ENCODE results near the gene ZNF785. TPM values are rescaled to one million over a fixed set of nuclear protein-coding genes. Genes with fewer than 3 reads are reported as not detected.

The ZNF785 gene
- total and polyA plus RNA-seq, 2 of the 13 experiments (the other 11 are each of a cell fraction or from before 2014, with no cell fraction given) = 0.01 TPM; not detected in 1

GRCh38 chr16:30558789-30559377 is 26.6 kb downstream of the ZNF785 start (continued):
- TF ChIP-seq SNAPC4 (CRISPR knock-in tag; IDR thresholded peaks at IDR 0.05) = no peak; the same call in 1 of the 2 replicates
- no peak for TF ChIP-seq ZNF616 (CRISPR knock-in tag; IDR thresholded peaks at IDR 0.05; ENCODE audit: low read depth)
- no peak for TF ChIP-seq ZNF20 (CRISPR knock-in tag; IDR thresholded peaks at IDR 0.05)
- TF ChIP-seq JDP2 (CRISPR knock-in tag; IDR thresholded peaks at IDR 0.05; ENCODE audit: borderline replicate concordance) = no peak
- TF ChIP-seq E2F2 (CRISPR knock-in tag; IDR thresholded peaks at IDR 0.05; ENCODE audit: borderline replicate concordance) = no peak
- no peak for TF ChIP-seq BCLAF1 (IDR thresholded peaks at IDR 0.05)
- TF ChIP-seq ZNF773 (CRISPR knock-in tag; IDR thresholded peaks at IDR 0.05; ENCODE audit: borderline replicate concordance) = no peak
- no peak for TF ChIP-seq UBTF (CRISPR knock-in tag; IDR thresholded peaks at IDR 0.05)
- TF ChIP-seq REXO4 (CRISPR knock-in tag; IDR thresholded peaks at IDR 0.05; ENCODE audit: borderline replicate concordance) = no peak
- peak; percentile 71; the same call in 1 of the 2 replicates for TF ChIP-seq MZF1 (CRISPR knock-in tag; IDR thresholded peaks at IDR 0.05; ENCODE audit: borderline replicate concordance)
- no peak for TF ChIP-seq ZSCAN12 (CRISPR knock-in tag; IDR thresholded peaks at IDR 0.05)
- TF ChIP-seq ZNF703 (CRISPR knock-in tag; IDR thresholded peaks at IDR 0.05; ENCODE audit: borderline replicate concordance) = no peak
- no peak for TF ChIP-seq HOXA5 (CRISPR knock-in tag; IDR thresholded peaks at IDR 0.05)
- no peak for TF ChIP-seq HMGXB4 (CRISPR knock-in tag; IDR thresholded peaks at IDR 0.05; ENCODE audit: borderline replicate concordance in 1 of 2, low read depth in 1 of 2)
